Endometrium (tissue), 2 donors: Measurements from ENCODE around the gene CSNK1A1.
"Not testable (repeated sequence)": the region's sequence is repeated elsewhere in the genome, so short reads cannot be mapped to it uniquely, and the experiment has no call there.

Experiments
- FAIRE-seq: peaks from 2 replicates; lab custom pipeline; 2012; peaks lifted over from hg19 to GRCh38; lab: Jason Lieb, UNC
- donor health status: control.
- donor health status: control.

The CSNK1A1 gene

DNA sequence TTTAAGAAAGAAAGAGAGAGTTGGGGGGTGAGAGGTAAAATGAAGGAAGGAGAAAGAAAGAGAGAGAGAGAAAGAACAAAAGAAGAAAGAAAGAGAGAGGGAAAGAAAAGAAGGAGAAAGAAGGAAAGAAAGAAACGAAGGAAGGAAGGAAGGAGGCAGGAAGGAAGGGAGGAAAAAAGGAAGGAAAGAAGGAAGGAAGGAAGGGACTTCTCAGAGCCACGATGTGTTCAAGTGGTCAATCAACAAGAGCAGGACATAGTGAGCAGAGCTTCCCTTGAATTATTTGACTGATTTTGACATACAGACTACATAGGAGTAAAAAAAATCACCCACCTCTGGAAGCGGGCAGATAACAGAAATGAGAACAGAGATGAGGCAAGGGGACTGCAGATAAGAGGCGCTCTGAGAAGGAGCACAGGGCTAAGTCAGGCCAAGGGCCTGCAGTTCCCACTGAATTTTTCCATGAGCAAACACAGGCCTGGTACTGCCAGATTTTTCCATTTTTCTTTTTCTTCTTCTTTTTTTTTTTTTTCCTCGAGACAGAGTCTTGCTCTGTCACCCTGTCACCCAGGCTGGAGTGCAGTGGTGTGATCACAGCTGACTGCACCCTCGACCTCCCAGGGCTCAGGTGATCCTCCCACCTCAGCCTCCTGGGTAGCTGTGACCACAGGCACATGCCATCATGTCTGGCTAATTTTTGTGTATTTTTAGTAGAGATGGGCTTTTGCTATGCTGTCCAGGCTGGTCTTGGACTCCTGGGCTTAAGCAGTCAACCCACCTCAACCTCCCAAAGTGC lies 94.4 kb downstream of the CSNK1A1 start:
- FAIRE-seq = no peak

DNA sequence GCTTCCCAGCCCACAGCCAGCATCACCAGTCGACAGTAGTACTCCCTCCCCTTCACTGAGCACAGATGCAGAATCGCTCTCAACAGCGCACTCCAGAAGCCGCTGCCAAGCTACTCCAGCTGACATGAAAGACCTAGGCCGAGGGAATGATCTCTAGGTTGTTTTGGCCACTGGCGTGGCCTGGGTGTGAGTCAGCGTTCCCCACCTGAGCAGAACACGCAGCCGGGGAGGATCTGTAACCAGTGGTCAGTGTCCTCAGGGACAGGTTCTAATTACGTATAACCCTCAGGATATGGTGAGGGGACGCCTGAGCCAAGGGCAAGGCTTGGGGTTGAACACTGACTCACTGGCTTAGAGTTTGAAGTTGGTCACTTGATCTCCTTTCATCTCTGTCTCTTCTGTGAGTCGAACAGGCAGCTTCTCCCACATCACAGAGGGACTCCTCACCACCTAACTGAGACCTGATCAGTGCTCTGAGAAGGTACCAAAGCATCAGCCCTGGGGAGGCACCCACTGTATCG lies 95.3 kb downstream of the CSNK1A1 start:
- no peak for FAIRE-seq

DNA sequence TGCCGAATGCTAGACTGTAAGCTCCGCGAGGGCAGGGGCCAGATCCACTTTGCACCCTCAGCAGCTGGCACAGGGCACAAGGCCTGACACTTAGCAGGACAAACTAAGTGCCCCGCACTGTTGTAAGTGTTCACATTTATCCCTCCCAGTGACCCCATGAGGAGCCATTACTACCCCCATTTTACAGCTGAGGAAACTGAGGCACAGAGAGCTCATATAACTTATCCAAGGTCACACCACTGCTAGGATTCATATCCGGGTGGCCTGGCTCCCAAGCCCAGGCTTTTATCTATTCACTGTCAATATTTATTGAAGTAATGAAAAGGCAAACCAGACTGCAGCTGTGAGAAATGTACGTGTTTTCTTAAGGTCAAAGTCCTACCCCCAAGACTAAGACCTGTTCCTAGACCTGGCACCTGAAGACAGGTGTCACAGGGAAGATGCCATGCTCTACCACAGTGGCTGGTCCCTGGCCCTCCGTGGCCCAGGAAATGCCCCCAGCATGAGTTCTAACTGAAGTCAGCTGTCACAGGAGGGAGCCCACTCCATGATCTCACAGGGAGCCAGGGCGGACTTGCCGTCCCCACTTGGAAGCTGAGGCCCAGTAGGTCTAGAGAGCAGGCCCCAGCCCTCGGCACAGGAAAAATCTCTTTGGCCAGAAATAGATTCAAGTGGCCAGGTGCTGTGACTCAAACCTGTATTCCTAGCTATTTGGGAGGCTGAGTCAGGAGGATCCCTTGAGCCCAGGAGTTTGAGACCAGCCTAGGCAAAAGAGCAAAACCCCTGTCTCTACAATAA lies 97.4 kb downstream of the CSNK1A1 start:
- FAIRE-seq = no peak

DNA sequence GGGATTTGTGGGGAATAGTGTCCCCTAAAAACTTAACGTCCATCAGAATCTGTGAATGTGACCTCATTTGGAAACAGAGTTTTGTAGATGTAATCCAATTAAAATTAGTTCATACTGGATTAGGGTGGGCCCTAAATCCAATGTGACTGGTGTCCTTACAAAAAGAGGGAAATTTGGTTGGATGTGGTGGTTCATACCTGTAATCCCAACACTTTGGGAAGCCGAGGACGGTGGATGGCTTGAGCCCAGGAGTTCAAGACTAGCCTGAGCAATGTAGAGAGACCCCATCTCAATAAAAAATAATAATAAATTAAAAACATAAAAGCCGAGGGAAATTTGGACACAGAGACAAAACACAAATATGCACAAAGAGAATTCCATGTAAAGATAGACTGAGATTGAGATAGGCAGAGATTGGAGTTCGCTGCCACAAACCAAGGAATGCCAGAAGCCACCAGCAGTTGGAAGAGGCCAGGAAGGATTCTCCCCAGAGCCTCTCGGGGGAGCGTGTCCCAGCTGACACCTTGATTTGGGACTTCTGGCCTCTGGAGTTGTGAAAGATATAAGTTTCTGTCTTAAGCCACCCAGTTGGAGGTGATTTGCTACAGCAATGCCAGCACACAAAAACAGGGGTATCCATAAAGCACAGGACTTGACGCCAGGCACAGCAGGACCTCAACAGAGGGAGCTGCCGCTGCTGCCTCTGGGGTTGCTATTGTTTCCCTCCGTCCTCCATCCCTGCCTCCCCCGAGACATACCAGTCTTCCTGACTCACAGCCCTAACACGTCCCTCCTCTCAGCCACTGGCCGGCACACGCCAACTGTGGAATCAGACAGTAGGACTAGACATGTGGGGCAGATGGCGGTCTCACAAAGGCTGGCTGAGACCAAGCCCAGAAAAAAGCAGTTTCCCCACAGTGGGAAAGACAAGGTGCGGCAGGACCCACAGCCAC lies 98.3 kb downstream of the CSNK1A1 start:
- FAIRE-seq = no peak

DNA sequence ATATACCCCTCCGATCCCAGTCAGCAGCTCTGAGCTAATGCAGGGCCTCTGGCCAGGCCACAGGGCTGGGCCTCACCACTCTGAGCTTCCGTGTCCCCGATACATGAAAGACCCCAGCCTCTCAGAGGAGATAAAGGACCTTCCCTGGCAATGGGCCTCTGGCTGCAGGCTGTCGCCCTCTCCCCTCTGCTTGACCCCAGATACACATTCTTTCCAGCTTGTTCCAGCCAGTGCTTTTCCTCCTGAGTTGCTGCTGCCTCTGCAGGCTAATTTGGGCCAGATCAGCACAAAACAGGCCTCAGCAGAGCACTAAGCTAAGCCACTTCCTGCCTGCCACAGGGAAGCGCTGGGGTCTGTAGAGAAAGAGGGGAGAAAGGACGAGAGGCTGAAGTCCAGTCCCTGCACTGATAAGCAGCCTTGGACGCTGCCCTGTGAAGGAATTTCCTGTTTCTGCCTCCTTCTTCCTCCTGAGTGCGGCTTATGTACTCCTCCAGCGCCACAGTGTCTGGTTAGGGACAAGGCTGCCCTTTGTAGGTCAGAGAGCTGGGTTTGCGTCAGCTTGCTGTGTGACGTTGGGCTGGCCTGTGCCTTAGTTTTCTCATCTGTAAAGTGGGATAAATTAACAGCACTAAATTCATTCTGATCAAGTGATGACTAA lies 99.1 kb downstream of the CSNK1A1 start:
- no peak for FAIRE-seq

DNA sequence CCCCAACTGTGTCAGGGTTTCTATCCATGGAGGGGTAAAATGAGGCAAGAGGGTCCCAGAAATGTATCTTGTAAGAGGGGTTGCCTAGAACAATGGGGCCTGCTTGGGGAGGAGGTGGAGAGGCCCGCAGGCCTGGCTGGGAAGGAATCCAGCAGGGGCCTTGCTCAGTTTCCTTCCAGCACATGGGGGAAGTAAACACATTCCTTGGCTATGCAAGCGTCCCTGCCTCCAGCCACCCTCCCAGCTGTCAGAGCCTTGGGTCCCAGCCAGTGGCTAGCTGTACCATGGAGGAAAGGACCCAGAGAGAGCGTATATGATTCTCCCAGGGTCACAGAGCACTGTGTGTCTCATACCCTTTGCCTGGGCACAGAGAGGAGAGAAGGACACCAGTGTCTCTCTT lies 101.0 kb downstream of the CSNK1A1 start:
- FAIRE-seq = no peak

DNA sequence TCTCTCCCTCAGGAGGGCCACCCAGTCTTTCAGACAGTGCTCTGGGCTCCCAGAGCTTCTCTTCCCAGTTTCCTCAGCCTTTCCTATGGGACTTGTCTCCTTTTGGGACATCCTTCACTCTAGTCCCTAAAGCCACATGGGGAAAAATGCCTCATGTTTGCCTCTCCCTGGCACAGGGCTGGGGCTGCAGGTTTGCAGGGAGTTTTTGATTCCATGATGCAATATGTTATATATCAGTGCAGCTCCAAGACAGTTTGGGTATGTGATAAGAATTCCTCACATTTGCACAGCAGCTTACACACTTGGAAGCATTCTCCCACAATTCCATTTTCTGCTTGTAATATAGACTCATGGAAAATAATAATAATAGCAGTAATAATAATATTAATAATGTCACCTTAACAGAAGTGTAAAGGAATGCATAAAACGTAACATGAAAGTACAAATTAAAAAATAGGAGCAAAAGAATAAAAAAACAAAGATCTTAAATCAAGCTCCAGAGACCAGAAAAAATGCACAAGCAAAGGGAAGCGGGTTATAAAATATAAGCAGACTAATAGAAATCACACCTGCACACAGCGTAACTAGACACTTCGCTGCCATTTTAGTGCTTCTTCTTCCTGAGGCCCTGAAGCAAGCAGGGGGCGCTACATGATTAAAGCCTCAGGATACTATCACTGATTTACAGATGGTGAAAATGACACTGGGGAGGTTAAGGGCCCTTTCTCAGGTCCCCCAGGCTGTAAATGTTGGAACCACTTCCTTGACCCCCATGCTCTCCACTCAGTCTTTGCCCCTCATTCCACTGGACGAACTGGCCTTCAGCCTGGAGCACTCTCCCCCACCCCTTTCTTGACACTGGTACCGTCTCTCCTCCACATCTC lies 102.2 kb downstream of the CSNK1A1 start:
- no peak for FAIRE-seq

DNA sequence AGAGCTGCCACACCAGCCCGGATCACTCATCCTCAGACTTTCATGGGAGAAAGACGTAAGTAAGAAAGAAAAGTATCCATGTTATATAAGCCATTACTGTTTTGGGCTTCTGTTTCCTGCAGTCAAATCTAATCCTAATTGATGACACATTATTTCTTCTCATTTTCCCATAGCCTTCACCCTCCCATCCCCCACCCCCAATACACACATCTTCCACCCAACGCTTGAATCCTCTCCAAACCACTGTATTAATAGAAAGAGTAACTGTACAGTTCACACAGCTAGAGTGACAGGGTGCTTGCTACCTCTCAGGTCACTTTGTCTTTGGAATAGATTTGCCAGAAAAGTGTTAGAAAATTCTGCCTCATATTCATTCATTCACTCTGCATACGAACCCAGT lies 102.8 kb downstream of the CSNK1A1 start:
- no peak for FAIRE-seq

DNA sequence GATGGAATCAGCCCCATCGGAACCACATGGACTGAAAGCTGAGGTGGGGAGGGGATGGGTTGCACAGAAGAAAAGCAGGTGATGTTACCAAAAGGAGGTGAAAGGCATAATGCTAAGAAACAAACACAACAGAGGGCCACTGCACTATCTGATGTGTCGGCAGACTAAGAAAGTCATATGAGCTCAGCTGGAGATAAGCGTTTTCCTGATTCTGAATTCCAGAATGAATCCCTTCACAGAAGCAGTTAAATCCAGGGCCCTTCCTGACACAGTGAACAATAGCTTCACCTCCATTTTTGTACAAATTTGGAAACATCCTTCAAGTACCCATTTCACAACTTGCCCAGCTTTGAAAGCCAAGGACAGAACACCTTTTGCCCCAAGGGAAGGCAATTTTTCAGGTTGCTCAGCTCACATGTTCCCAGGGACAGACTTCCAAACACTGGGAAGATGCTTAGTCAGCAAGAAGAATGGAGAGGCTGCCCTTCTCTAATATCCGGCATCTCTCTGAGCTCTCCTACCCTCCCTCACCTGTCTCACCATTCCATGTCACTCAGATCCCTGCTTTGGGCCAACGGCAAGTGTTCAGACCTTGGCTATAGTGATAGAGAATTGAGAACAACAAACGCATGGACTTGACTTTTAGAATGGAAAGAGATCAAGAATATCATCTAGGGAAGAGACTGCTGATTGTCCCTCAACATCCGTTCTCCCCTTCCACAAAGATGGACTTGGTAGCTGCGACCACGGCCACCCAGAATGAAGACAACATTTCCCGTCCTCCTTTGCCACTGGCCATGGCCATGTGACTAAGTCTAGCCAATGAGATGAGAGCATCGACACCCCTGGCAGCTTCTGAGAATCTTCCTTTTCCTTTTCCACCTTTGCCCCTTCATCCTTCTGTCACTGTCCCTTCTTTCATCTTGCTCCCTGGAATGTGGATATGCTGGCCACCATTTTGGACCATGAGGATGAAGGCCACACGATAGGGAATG lies 103.6 kb downstream of the CSNK1A1 start:
- no peak for FAIRE-seq

DNA sequence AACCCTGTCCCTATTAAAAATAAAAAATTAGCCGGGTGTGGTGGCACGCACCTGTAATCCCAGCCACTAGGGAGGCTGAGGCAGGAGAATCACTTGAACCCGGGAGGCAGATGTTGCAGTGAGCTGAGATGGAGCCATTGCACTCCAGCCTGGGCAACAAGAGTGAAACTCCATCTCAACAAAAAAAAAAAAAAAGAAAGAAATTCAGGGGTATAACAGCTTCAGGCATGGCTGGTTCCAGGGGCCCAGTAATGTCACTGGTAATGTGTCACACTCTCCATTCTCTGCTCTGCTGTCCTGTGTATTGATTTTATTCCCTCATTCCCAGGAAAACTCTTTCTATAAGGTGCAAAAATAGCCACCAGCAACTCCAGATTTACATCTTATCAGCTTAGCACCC lies 104.4 kb downstream of the CSNK1A1 start:
- FAIRE-seq = not testable (repeated sequence)

DNA sequence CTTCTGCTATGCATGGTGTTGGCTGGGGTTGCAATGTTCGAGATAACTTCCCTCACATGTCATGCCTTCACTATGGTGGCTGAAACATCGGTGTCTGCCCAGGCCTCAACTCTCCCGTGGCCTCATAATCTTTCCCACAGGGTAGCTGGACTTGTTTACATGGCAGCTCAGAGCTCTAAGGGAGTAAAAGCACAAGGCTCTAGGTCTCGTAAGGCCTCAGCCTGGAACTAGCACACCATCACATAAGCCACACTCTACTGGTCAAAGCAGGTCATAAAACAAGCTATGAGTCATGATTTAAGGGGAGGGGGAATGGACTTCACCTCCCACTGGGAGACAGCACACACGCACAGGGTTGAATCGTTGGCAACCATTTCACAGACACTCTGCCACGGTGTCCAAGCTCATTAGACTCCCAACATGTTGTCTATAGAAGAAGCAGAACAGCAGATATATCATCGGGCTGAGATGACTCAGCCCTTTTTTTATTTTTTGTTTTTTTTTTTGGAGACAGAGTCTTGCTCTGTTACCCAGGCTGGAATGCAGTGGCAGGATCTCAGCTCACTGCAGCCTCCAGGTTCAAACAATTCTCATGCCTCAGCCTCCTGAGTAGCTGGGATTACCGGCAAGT lies 105.4 kb downstream of the CSNK1A1 start:
- FAIRE-seq = no peak

DNA sequence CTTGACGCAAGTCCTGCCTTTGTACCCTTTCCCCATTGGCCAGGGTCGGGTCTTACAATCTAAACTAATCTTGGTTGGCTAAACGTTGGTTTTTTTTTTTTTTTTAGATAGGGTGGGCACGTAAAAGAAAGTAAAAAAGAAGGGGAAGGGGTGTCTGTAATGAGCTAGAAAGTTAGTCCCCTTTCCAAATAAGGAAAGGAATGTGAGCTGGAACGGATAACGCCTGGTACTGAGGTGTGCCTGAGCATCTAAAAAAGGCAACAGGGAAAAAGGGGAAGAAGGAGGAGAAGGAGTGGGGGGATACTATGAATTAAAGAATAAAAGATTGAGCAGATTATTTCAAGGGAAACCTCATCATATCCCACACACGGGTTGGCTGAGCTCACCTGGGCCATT lies 105.9 kb downstream of the CSNK1A1 start:
- FAIRE-seq = no peak

DNA sequence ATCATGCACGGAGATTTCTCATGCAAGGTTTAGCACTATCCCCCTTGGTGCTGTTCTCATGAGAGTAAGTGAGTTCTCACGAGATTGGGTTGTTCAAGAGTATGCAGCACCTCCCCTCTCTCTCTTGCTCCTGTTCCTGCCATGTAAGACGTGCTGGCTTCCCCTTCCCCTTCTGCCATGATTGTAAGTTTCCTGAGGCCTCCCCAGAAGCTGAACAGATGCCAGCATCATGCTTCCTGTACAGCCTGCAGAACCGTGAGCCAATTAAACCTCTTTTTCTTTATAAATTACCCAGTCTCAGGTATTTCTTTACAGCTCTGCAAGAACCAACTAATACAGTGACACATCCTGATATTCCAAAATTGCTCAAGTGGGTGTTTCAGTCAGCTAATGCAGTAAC lies 106.8 kb downstream of the CSNK1A1 start:
- not testable (repeated sequence) for FAIRE-seq

DNA sequence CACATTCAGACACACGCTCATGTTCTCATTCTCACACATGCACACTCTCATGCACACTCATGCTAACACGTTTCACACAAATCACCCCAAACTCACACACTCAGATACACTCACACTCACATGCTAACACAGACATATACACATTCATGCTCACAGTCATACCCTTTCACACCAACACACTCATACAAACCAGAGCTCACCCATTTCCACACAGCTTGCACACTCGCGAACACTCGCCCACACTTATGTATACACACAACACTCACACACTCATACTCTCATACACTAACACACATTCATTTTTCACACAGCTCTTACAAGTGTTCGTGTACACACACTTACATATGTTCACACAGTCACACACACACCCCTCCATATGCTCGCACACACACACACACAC lies 108.0 kb downstream of the CSNK1A1 start:
- FAIRE-seq = no peak

DNA sequence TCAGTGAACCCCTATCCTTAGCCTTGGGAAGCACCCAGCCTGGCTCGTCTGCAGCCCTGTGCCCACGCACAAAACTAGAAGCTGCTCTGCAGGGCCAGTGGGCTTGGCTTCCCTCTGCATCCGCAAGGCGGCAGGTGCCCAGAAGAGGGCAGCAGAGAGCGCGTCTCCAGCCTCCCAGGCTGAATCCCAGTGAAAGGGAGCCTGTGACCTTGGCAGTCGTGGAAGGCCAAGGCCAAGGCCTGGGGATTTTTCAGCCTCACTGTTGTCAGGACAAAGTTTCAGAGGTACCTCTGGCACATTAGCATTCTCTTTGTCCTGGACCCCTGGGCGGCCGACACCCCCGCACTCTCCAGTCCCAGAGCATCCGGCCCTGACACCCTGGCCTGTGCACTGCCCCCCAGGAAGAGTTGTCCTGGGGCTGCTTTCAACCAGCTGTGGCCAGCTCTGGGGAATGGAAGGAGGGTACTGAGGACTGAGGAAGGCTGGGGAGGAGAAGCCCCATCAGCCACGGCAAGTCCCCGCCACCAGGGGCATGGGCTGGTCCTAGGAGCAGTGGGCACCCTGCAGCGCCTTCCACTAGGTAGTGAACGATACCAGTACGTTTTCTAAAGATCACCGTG lies 108.6 kb downstream of the CSNK1A1 start:
- no peak for FAIRE-seq
